Measurements from ENCODE around the gene SAP30L. TPM values are rescaled to one million over a fixed set of nuclear protein-coding genes. Genes with fewer than 3 reads are reported as not detected.

SAP30L gene
- total and polyA plus RNA-seq, 7 experiments from 2014 or later, result 18.1 to 45.7 (median 34.7) TPM

GRCh38 chr5:154442801-154443200 is 3.0 kb upstream of the SAP30L start:
- Histone ChIP-seq H3K9me3 (ENCODE audit: control insufficient read depth in 2 of 3, low read length in 3 of 3) (no peaks in the 10 kb centered on the region), H3K27ac (ENCODE audit: low read depth, low read length) (no peak overlapping the region), H3K4me1 (ENCODE audit: control insufficient read depth in 2 of 2, insufficient read depth in 2 of 2, low read length in 2 of 2) (peaks cover 0 to 18% of the 10 kb centered on the region in 2 donors), H3K36me3 (ENCODE audit: control insufficient read depth in 2 of 3, insufficient read depth in 3 of 3, low read length in 3 of 3) (peaks cover 3 to 38% (median 5%) of the 10 kb centered on the region in 3 experiments), H3K4me3 (ENCODE audit: low read length) (no peak overlapping the region), H3K27me3 (ENCODE audit: control insufficient read depth in 2 of 2, insufficient read depth in 2 of 2, low read length in 2 of 2) (no peaks in the 10 kb centered on the region)
- H3K27ac Mint-ChIP-seq, result no peak overlapping the region
- peaks cover 0 to 2% (median 0%) of the 10 kb centered on the region in 11 donors for H3K9me3 Mint-ChIP-seq
- H3K27me3 Mint-ChIP-seq, result no peaks in the 10 kb centered on the region
- intact Hi-C loops (cut with micrococcal nuclease), result no loop called here
- ATAC-seq, result no peak
- CTCF ChIA-PET, result no interaction called here
- DNase-seq, result no peak
- H3K4me3 Mint-ChIP-seq, result peak overlapping the region in 3 of 10 donors; percentile 15 to 30 (median 27)
- peaks cover 23 to 42% (median 36%) of the 10 kb centered on the region in 5 donors for H3K36me3 Mint-ChIP-seq
- POLR2A ChIA-PET, result no interaction called here
- peaks cover 24 to 47% (median 36%) of the 10 kb centered on the region in 7 donors for H3K4me1 Mint-ChIP-seq

DNA sequence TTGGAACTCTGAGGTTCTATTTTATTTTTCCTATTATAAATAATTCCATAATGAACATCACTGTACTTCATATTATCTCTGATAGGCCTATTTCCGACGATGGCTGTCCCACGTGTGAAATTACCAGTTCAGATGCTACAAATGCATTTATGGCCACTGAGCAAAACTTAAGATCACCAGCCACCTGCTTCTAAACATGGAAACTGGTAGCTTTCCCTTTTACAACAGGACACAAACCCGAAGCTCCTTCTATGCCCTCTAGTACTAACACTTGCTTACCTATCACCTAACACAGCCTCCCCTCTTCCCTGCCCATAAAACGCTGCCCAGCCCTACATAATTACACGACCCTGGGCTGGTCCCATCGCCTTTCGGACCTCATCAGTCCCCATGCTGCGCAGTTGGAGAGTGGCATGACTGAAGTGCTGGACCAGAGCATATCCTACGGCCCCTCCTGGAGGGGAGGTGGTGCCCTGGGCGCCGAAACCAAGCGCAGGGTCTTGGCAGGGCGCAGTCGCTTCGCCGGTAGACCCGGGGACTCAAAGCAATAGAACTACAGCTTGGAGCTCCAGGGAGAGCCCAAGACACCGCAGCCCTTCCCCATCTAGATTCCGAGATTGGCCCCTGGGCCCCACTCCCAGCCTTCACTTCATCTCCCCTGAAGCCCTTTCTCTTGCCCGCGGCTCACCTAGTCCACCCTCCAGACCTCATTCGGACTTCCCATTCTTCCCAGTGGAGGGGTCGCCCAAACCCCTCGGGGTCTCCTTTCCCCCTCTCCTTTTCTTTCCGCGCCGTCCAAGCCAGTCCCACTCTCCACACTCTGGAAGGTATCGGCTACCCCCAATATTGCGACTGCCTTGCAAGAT is 1.0 kb upstream of the SAP30L start:
- peak overlapping the region; percentile 90 for H3K4me3 ChIP-seq (ENCODE audit: low read length)
- CTCF ChIA-PET, result interaction anchor here (0.5 kb wide), 1 partner anchor 460 kb away, joined by 3 read pairs; no protein-coding TSS in a partner anchor

GRCh38 chr5:154446195-154447088 is 645 bp downstream of the SAP30L start:
- peaks cover 30 to 74% (median 65%) of the 10 kb centered on the region in 7 donors for H3K4me1 Mint-ChIP-seq
- peak overlapping the region; percentile 64 for H3K4me3 ChIP-seq (ENCODE audit: low read length)
- no peaks in the 10 kb centered on the region for H3K27me3 Mint-ChIP-seq
- peaks cover 14 to 24% (median 17%) of the 10 kb centered on the region in 5 donors for H3K36me3 Mint-ChIP-seq
- peak overlapping the region; percentile 83 for H3K27ac ChIP-seq (ENCODE audit: low read depth, low read length)
- peak overlapping the region; percentile 71 to 97 (median 93) for H3K27ac Mint-ChIP-seq
- peaks cover 0 to 22% (median 8%) of the 10 kb centered on the region in 3 experiments for H3K36me3 ChIP-seq (ENCODE audit: control insufficient read depth in 2 of 3, insufficient read depth in 3 of 3, low read length in 3 of 3)
- H3K4me1 ChIP-seq (ENCODE audit: control insufficient read depth in 2 of 2, insufficient read depth in 2 of 2, low read length in 2 of 2), result peaks cover 16 to 35% of the 10 kb centered on the region in 2 donors
- POLR2A ChIA-PET, result interaction anchor here (1.2 kb wide), 1 partner anchor 256 kb away, joined by 4 read pairs; the partner anchor contains the start of gene GALNT10
- H3K9me3 Mint-ChIP-seq, result peaks cover 0 to 3% (median 0%) of the 10 kb centered on the region in 11 donors
- peak overlapping the region; percentile 90 to 99 (median 92) for H3K4me3 Mint-ChIP-seq
- ATAC-seq, result no peak
- H3K27me3 ChIP-seq (ENCODE audit: control insufficient read depth in 2 of 2, insufficient read depth in 2 of 2, low read length in 2 of 2), result no peaks in the 10 kb centered on the region
- H3K9me3 ChIP-seq (ENCODE audit: control insufficient read depth in 2 of 3, low read length in 3 of 3), result no peaks in the 10 kb centered on the region
- peak; percentile 22 to 50 (median 34) for DNase-seq
- CTCF ChIA-PET, result interaction anchor here (1.0 kb wide), 1 partner anchor 20 kb away, joined by 3 read pairs; no protein-coding TSS in a partner anchor
- intact Hi-C loops (cut with micrococcal nuclease), result loop anchor here in 1 of 2 donors (2.0 to 5.0 kb wide), 2 partner anchors 39 to 492 kb away; partner anchors contain the start of gene GEMIN5

More for the DNA sequence above, 1.0 kb upstream of the SAP30L start:
- H3K4me1 ChIP-seq (ENCODE audit: control insufficient read depth in 2 of 2, insufficient read depth in 2 of 2, low read length in 2 of 2), result peaks cover 16 to 35% of the 10 kb centered on the region in 2 donors
- H3K36me3 ChIP-seq (ENCODE audit: control insufficient read depth in 2 of 3, insufficient read depth in 3 of 3, low read length in 3 of 3), result peaks cover 0 to 24% (median 5%) of the 10 kb centered on the region in 3 experiments
- intact Hi-C loops (cut with micrococcal nuclease), result loop anchor here (1.0 to 5.0 kb wide), 8 partner anchors 37 to 494 kb away; partner anchors contain the start of genes CNOT8 (in 2 of the 2), FAM114A2 (in 2 of the 2), GALNT10 (in 2 of the 2) and LARP1 (in 2 of the 2)
- H3K27ac ChIP-seq (ENCODE audit: low read depth, low read length), result peak overlapping the region; percentile 78
- POLR2A ChIA-PET, result no interaction called here
- Mint-ChIP-seq H3K4me3 (peak overlapping the region; percentile 94 to 100 (median 99)), H3K4me1 (peaks cover 32 to 66% (median 54%) of the 10 kb centered on the region in 7 donors), H3K27me3 (no peaks in the 10 kb centered on the region), H3K9me3 (no peaks in the 10 kb centered on the region), H3K27ac (peak overlapping the region; percentile 88 to 98 (median 95)), H3K36me3 (peaks cover 17 to 25% (median 23%) of the 10 kb centered on the region in 5 donors)
- DNase-seq, result peak in 5 of 9 donors; percentile 6 to 28 (median 17)
- H3K9me3 ChIP-seq (ENCODE audit: control insufficient read depth in 2 of 3, low read length in 3 of 3), result no peaks in the 10 kb centered on the region
- no peak for ATAC-seq
- no peaks in the 10 kb centered on the region for H3K27me3 ChIP-seq (ENCODE audit: control insufficient read depth in 2 of 2, insufficient read depth in 2 of 2, low read length in 2 of 2)

DNA sequence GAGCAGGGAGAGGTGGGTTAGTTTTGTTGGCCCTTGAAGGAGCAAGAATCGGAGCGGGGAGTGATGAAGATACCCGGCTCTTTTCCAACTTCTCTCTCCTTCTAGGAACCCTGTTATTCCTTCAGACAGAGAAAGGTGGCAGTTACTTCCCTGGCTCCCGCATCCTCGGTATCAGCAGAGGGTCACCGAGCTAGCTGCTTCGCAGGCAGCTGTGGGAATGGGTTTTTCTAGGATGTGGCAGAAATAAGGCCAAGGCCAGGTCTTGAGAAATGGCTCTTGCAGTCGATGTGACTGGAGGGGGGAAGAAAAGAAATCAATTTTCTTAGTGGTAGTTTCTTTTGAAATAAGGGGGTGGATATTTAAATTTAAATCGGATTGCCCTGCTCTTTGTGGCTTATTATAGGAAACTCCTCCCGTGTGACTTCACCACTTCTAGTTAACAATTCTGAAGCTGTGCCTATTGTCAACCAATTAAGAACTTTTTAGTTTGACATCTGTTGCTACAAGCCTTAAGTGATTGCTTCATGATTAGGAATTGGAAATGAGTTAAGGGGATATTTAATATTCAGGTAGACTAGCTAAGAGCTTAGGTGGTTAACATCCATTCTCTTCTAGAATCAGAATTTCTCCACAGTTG is 1.4 kb downstream of the SAP30L start:
- peaks cover 16 to 35% of the 10 kb centered on the region in 2 donors for H3K4me1 ChIP-seq (ENCODE audit: control insufficient read depth in 2 of 2, insufficient read depth in 2 of 2, low read length in 2 of 2)
- no peak for ATAC-seq
- H3K36me3 ChIP-seq (ENCODE audit: control insufficient read depth in 2 of 3, insufficient read depth in 3 of 3, low read length in 3 of 3), result peaks cover 0 to 24% (median 11%) of the 10 kb centered on the region in 3 experiments
- H3K9me3 Mint-ChIP-seq, result peaks cover 0 to 3% (median 0%) of the 10 kb centered on the region in 11 donors
- H3K9me3 ChIP-seq (ENCODE audit: control insufficient read depth in 2 of 3, low read length in 3 of 3), result no peaks in the 10 kb centered on the region
- H3K36me3 Mint-ChIP-seq, result peaks cover 10 to 21% (median 14%) of the 10 kb centered on the region in 5 donors
- CTCF ChIA-PET, result interaction anchor here (1.0 to 1.5 kb wide), 2 partner anchors 10 to 20 kb away, joined by 3 read pairs; no protein-coding TSS in a partner anchor
- peaks cover 30 to 66% (median 60%) of the 10 kb centered on the region in 7 donors for H3K4me1 Mint-ChIP-seq
- H3K27ac Mint-ChIP-seq, result peak overlapping the region; percentile 71 to 94 (median 86)
- DNase-seq, result peak in 5 of 9 donors; percentile 13 to 26 (median 22)
- no peaks in the 10 kb centered on the region for H3K27me3 ChIP-seq (ENCODE audit: control insufficient read depth in 2 of 2, insufficient read depth in 2 of 2, low read length in 2 of 2)
- H3K27ac ChIP-seq (ENCODE audit: low read depth, low read length), result peak overlapping the region; percentile 83
- POLR2A ChIA-PET, result interaction anchor here (1.2 kb wide), 1 partner anchor 257 kb away, joined by 4 read pairs; the partner anchor contains the start of gene GALNT10
- intact Hi-C loops (cut with micrococcal nuclease), result loop anchor here in 1 of 2 donors (2.0 to 5.0 kb wide), 2 partner anchors 40 to 492 kb away; partner anchors contain the start of gene GEMIN5
- H3K4me3 ChIP-seq (ENCODE audit: low read length), result peak overlapping the region; percentile 64
- H3K4me3 Mint-ChIP-seq, result peak overlapping the region; percentile 89 to 96 (median 92)
- no peaks in the 10 kb centered on the region for H3K27me3 Mint-ChIP-seq

- H3K4me3 Mint-ChIP-seq, result peak overlapping the region in 2 of 10 donors; percentile 92 to 96
Measured at GRCh38 chr5:154449786-154450185, 4.0 kb downstream of the SAP30L start.

More at GRCh38 chr5:154449786-154450185, 4.0 kb downstream of the SAP30L start:
- Histone ChIP-seq H3K27ac (ENCODE audit: low read depth, low read length) (no peak overlapping the region), H3K9me3 (ENCODE audit: control insufficient read depth in 2 of 3, low read length in 3 of 3) (no peaks in the 10 kb centered on the region), H3K4me1 (ENCODE audit: control insufficient read depth in 2 of 2, insufficient read depth in 2 of 2, low read length in 2 of 2) (peaks cover 16 to 28% of the 10 kb centered on the region in 2 donors), H3K36me3 (ENCODE audit: control insufficient read depth in 2 of 3, insufficient read depth in 3 of 3, low read length in 3 of 3) (peaks cover 0 to 46% (median 19%) of the 10 kb centered on the region in 3 experiments), H3K27me3 (ENCODE audit: control insufficient read depth in 2 of 2, insufficient read depth in 2 of 2, low read length in 2 of 2) (no peaks in the 10 kb centered on the region), H3K4me3 (ENCODE audit: low read length) (no peak overlapping the region)
- DNase-seq (no peak), ATAC-seq (no peak)
- no peak overlapping the region for H3K27ac Mint-ChIP-seq
- peaks cover 24 to 48% (median 47%) of the 10 kb centered on the region in 7 donors for H3K4me1 Mint-ChIP-seq
- H3K36me3 Mint-ChIP-seq, result peaks cover 19 to 36% (median 26%) of the 10 kb centered on the region in 5 donors
- ChIA-PET POLR2A (no interaction called here), CTCF (no interaction called here)
- peaks cover 0 to 3% (median 0%) of the 10 kb centered on the region in 11 donors for H3K9me3 Mint-ChIP-seq
- intact Hi-C loops (cut with micrococcal nuclease), result loop anchor here in 1 of 2 donors (5.0 kb wide), 1 partner anchor 42 kb away; no protein-coding TSS in a partner anchor
- H3K27me3 Mint-ChIP-seq, result no peaks in the 10 kb centered on the region
